PC-3 (cell line): ENCODE results near the gene ICE2.

Source experiments
- EZH2 ChIP-seq: fragments of 300-600 bp; sonication (generic); IDR thresholded peaks from one replicate; pipeline ENCODE4 v1.6.1; 2017; ENCODE audit warnings: antibody characterized with exemption, mild to moderate bottlenecking, low read length; ENCODE audit not compliant: unreplicated experiment
- TF ChIP-seq, protein P1 (sequence below): fragments of 300-600 bp; sonication (generic); conservative IDR thresholded peaks from 2 replicates; pipeline ENCODE4 v1.5.1; 2017; ENCODE audit warnings: antibody characterized with exemption, low read depth, mild to moderate bottlenecking, low read length

GRCh38 chr15:60399931-60400330 is 79.0 kb downstream of the ICE2 start:
- TF ChIP-seq, protein P1, sequence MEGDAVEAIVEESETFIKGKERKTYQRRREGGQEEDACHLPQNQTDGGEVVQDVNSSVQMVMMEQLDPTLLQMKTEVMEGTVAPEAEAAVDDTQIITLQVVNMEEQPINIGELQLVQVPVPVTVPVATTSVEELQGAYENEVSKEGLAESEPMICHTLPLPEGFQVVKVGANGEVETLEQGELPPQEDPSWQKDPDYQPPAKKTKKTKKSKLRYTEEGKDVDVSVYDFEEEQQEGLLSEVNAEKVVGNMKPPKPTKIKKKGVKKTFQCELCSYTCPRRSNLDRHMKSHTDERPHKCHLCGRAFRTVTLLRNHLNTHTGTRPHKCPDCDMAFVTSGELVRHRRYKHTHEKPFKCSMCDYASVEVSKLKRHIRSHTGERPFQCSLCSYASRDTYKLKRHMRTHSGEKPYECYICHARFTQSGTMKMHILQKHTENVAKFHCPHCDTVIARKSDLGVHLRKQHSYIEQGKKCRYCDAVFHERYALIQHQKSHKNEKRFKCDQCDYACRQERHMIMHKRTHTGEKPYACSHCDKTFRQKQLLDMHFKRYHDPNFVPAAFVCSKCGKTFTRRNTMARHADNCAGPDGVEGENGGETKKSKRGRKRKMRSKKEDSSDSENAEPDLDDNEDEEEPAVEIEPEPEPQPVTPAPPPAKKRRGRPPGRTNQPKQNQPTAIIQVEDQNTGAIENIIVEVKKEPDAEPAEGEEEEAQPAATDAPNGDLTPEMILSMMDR, result no peak
- TF ChIP-seq EZH2, result no peak
